Mesenchymal stem cell (in vitro differentiated cells and primary cell): ENCODE results near the gene SGK2.

Experiments used
- DNase-seq: peaks from one replicate; pipeline ENCODE4 v3.0.0-alpha.2; 2013
- H2AFZ ChIP-seq: one replicate; pipeline ENCODE4 v1.6.1; 2013; ENCODE audit warnings: low read depth, mild to moderate bottlenecking, control low read depth, inconsistent platforms, low read length, moderate library complexity
- H2AK5ac ChIP-seq: 2 replicates; pipeline ENCODE4 v1.6.1; 2013; ENCODE audit warnings: low read length, moderate library complexity, mild to moderate bottlenecking, inconsistent platforms; ENCODE audit not compliant: severe bottlenecking
- H2BK120ac ChIP-seq: one replicate; pipeline ENCODE4 v1.6.1; 2013; ENCODE audit warnings: low read depth, mild to moderate bottlenecking, inconsistent platforms, low read length, moderate library complexity
- H2BK12ac ChIP-seq, 2 experiments: one replicate each; pipeline ENCODE4 v1.6.1; 2013; ENCODE audit warnings: inconsistent platforms in 2 of 2, low read length in 2 of 2, mild to moderate bottlenecking in 2 of 2, moderate library complexity in 2 of 2, control low read depth in 1 of 2
- H2BK15ac ChIP-seq: one replicate; pipeline ENCODE4 v1.6.1; 2013; ENCODE audit warnings: mild to moderate bottlenecking, low read depth, inconsistent platforms; ENCODE audit not compliant: poor library complexity, severe bottlenecking
- H2BK5ac ChIP-seq: 2 replicates; pipeline ENCODE4 v1.6.1; 2013; ENCODE audit warnings: low read depth, mild to moderate bottlenecking, low read length, control low read depth, inconsistent platforms; ENCODE audit not compliant: poor library complexity, severe bottlenecking
- H3K14ac ChIP-seq, 2 experiments: one replicate each; pipeline ENCODE4 v1.6.1; 2013; ENCODE audit warnings: inconsistent platforms in 2 of 2, low read length in 2 of 2, control low read depth in 1 of 2, mild to moderate bottlenecking in 1 of 2, moderate library complexity in 1 of 2
- H3K18ac ChIP-seq, 2 experiments: one replicate each; pipeline ENCODE4 v1.6.1; 2013; ENCODE audit warnings: inconsistent platforms in 2 of 2, low read length in 2 of 2, control low read depth in 1 of 2, low read depth in 1 of 2, mild to moderate bottlenecking in 1 of 2
- H3K23ac ChIP-seq, 2 experiments: one replicate each; pipeline ENCODE4 v1.6.1; 2013; ENCODE audit warnings: inconsistent platforms in 2 of 2, low read length in 2 of 2, mild to moderate bottlenecking in 2 of 2, moderate library complexity in 2 of 2, control low read depth in 1 of 2
- H3K27ac ChIP-seq: 2 replicates; pipeline ENCODE4 v1.5.1; 2013; ENCODE audit warnings: mild to moderate bottlenecking, moderate library complexity, low read length, control low read depth, inconsistent platforms; ENCODE audit not compliant: poor library complexity, severe bottlenecking
- H3K27me3 ChIP-seq, 2 experiments: 2 replicates each; pipeline versions ENCODE4 v1.6.1 to v1.7.0; 2013; ENCODE audit warnings: low read length in 2 of 2, mild to moderate bottlenecking in 2 of 2, moderate library complexity in 2 of 2, control low read depth in 1 of 2, inconsistent platforms in 1 of 2; ENCODE audit not compliant: control insufficient read depth in 1 of 2, insufficient read depth in 1 of 2
- H3K36me3 ChIP-seq, 2 experiments: 2 replicates each; pipeline versions ENCODE4 v1.6.1 to v1.7.0; 2013; ENCODE audit warnings: low read length in 2 of 2, control low read depth in 1 of 2, inconsistent platforms in 1 of 2, low read depth in 1 of 2, mild to moderate bottlenecking in 1 of 2; ENCODE audit not compliant: insufficient read depth in 2 of 2, control insufficient read depth in 1 of 2
- H3K4ac ChIP-seq, 2 experiments: one replicate each; pipeline ENCODE4 v1.6.1; 2013; ENCODE audit warnings: inconsistent platforms in 2 of 2, low read length in 2 of 2, mild to moderate bottlenecking in 2 of 2, moderate library complexity in 2 of 2, control low read depth in 1 of 2, low read depth in 1 of 2
- H3K4me1 ChIP-seq: 2 replicates; pipeline ENCODE4 v1.6.1; 2013; ENCODE audit warnings: low read depth, low read length, control low read depth; ENCODE audit not compliant: control insufficient read depth, insufficient read depth
- H3K4me2 ChIP-seq: 2 replicates; pipeline ENCODE4 v1.6.1; 2013; ENCODE audit warnings: low read length, mild to moderate bottlenecking, inconsistent platforms; ENCODE audit not compliant: poor library complexity, severe bottlenecking
- H3K4me3 ChIP-seq, 2 experiments: 2 replicates each; pipeline versions ENCODE4 v1.5.1 to v1.7.0; 2013; ENCODE audit warnings: low read length in 2 of 2, mild to moderate bottlenecking in 2 of 2, control low read depth in 1 of 2, low read depth in 1 of 2; ENCODE audit not compliant: insufficient read depth in 1 of 2
- H3K79me1 ChIP-seq: replicated peaks from 2 replicates; pipeline ENCODE4 v1.6.1; 2013; ENCODE audit warnings: mild to moderate bottlenecking, control low read depth, low read length, inconsistent platforms; ENCODE audit not compliant: poor library complexity, severe bottlenecking
- H3K9ac ChIP-seq: 2 replicates; pipeline ENCODE4 v1.7.0; 2013; ENCODE audit warnings: mild to moderate bottlenecking, low read length, moderate library complexity
- H3K9me3 ChIP-seq: 2 replicates; pipeline ENCODE4 v1.7.0; 2013; ENCODE audit warnings: mild to moderate bottlenecking, low read length; ENCODE audit not compliant: control insufficient read depth
- H4K8ac ChIP-seq: one replicate; pipeline ENCODE4 v1.6.1; 2013; ENCODE audit warnings: inconsistent platforms, mild to moderate bottlenecking, low read length, moderate library complexity
- H4K91ac ChIP-seq: one replicate; pipeline ENCODE4 v1.6.1; 2013; ENCODE audit warnings: mild to moderate bottlenecking, low read length, inconsistent platforms
- WGBS: methylation state at CpG from one replicate; pipeline ENCODE4 v1.1.7; 2013; ENCODE audit warnings: mixed read lengths; 5-methylcytosine and 5-hydroxymethylcytosine counted together

SGK2 gene

DNA sequence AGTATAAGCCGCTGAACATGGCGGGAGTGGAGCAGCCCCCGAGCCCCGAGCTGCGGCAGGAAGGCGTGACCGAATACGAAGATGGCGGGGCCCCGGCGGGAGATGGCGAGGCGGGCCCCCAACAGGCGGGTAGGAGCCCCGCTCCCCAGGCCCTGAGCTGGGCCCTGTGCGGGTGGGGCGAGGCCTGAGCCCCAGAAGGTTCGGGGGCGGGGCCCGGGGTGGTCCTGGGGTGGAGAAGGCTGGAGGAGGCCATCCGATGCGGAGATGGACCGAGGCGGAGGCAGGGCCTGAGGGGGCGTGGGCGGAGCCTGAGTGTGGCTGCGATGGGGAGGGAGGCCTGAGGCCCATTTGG is 44.2 kb upstream of the SGK2 start:
- no peak overlapping the region for H4K91ac ChIP-seq
- peak overlapping the region in 1 of 2 experiments; percentile 55 for H2BK12ac ChIP-seq
- H2AK5ac ChIP-seq, result no peak overlapping the region
- peaks cover 0 to 20% of the 10 kb centered on the region in 2 experiments for H3K36me3 ChIP-seq
- WGBS, result 39% methylated on average over 25 of the region's 27 CpGs
- H3K4me3 ChIP-seq, result peak overlapping the region; percentile 69 to 70
- no peaks in the 10 kb centered on the region for H3K27me3 ChIP-seq
- H2BK15ac ChIP-seq, result peak overlapping the region; percentile 73
- H3K4ac ChIP-seq, result peak overlapping the region in 1 of 2 experiments; percentile 43
- peak overlapping the region; percentile 70 for H3K9ac ChIP-seq
- no peak overlapping the region for H3K14ac ChIP-seq
- peak overlapping the region; percentile 67 for H3K4me2 ChIP-seq
- H3K4me1 ChIP-seq, result peaks cover 15% of the 10 kb centered on the region
- H4K8ac ChIP-seq, result peak overlapping the region; percentile 23
- no peak overlapping the region for H2BK120ac ChIP-seq
- no peak overlapping the region for H2BK5ac ChIP-seq
- peak overlapping the region; percentile 78 for H2AFZ ChIP-seq
- no peak for DNase-seq
- H3K79me1 ChIP-seq, result peaks cover 19% of the 10 kb centered on the region
- no peak overlapping the region for H3K23ac ChIP-seq
- H3K18ac ChIP-seq, result peak overlapping the region in 1 of 2 experiments; percentile 58
- no peaks in the 10 kb centered on the region for H3K9me3 ChIP-seq
- H3K27ac ChIP-seq, result peak overlapping the region; percentile 49

DNA sequence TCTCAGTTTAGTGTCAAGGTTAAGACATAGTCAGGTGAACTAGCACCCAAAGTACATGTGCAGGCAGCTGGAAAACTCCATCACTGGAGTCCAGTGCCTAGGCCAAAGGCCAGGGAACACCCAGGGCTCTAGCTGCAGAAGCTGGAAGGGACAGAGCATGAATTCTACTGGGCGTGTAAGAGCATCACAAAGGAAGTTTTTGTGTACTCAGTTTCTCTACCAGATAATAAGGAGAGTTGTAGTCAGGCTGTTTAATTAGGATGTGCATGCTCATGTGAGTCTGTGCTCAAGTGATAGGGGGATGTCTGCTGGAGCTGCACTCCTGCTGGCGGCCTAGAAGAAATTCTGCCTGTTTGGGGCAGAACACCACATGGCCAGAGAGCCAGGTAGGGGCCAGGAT is 43.2 kb upstream of the SGK2 start:
- no peak overlapping the region for H2BK15ac ChIP-seq
- no peak overlapping the region for H2BK120ac ChIP-seq
- no peak overlapping the region for H2AFZ ChIP-seq
- H3K14ac ChIP-seq, result no peak overlapping the region
- no peak overlapping the region for H3K18ac ChIP-seq
- H2BK5ac ChIP-seq, result no peak overlapping the region
- 88% methylated on average over 2 of the region's 2 CpGs for WGBS
- DNase-seq, result no peak
- peak overlapping the region; percentile 67 for H3K4me2 ChIP-seq
- H2BK12ac ChIP-seq, result no peak overlapping the region
- no peak overlapping the region for H2AK5ac ChIP-seq
- peaks cover 0 to 20% of the 10 kb centered on the region in 2 experiments for H3K36me3 ChIP-seq
- H3K4me1 ChIP-seq, result peaks cover 15% of the 10 kb centered on the region
- no peaks in the 10 kb centered on the region for H3K9me3 ChIP-seq
- H3K27me3 ChIP-seq, result no peaks in the 10 kb centered on the region
- H4K8ac ChIP-seq, result no peak overlapping the region
- no peak overlapping the region for H3K9ac ChIP-seq
- no peak overlapping the region for H3K27ac ChIP-seq
- H4K91ac ChIP-seq, result no peak overlapping the region
- peaks cover 19% of the 10 kb centered on the region for H3K79me1 ChIP-seq
- H3K4ac ChIP-seq, result no peak overlapping the region
- no peak overlapping the region for H3K4me3 ChIP-seq
- H3K23ac ChIP-seq, result no peak overlapping the region

DNA sequence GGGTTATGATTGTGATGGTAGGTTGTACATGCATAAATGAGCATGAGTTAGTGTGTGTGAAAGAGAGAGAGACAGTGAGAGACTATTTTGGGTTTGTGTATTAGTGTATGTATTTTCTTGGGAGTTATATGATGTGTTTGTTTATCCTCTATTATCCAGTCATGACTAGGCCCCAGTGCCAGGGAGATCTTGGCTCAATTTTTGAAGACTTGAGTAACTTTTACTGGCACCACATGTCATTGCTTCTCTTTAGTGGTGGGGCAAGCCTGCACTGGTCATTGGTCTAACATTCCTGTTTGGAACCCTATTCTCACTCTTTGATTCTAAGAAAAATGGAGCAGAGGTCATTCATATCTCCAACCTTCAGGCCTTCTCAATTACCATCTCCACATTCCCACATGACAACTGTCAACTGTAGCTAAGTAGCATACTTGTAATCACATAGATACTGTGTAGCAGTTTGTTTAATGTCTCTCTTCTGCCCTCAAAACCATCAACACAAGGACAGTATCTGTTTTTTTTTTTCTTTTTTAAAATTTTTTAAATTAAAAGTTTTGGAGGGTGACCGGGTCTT is 42.5 kb upstream of the SGK2 start:
- Histone ChIP-seq H3K9ac (no peak overlapping the region), H2BK5ac (no peak overlapping the region), H3K4me2 (no peak overlapping the region), H3K4me1 (peaks cover 15% of the 10 kb centered on the region), H3K27me3 (no peaks in the 10 kb centered on the region), H3K79me1 (peaks cover 19% of the 10 kb centered on the region), H3K4ac (no peak overlapping the region), H2BK12ac (no peak overlapping the region), H3K36me3 (peaks cover 0 to 20% of the 10 kb centered on the region in 2 experiments), H3K18ac (no peak overlapping the region), H2AFZ (no peak overlapping the region), H3K23ac (no peak overlapping the region), H3K14ac (no peak overlapping the region), H3K9me3 (no peaks in the 10 kb centered on the region), H3K27ac (no peak overlapping the region), H3K4me3 (no peak overlapping the region), H4K8ac (no peak overlapping the region), H4K91ac (no peak overlapping the region), H2AK5ac (no peak overlapping the region), H2BK120ac (no peak overlapping the region), H2BK15ac (no peak overlapping the region)
- 88% methylated on average over 1 of the region's 1 CpG for WGBS
- no peak for DNase-seq

DNA sequence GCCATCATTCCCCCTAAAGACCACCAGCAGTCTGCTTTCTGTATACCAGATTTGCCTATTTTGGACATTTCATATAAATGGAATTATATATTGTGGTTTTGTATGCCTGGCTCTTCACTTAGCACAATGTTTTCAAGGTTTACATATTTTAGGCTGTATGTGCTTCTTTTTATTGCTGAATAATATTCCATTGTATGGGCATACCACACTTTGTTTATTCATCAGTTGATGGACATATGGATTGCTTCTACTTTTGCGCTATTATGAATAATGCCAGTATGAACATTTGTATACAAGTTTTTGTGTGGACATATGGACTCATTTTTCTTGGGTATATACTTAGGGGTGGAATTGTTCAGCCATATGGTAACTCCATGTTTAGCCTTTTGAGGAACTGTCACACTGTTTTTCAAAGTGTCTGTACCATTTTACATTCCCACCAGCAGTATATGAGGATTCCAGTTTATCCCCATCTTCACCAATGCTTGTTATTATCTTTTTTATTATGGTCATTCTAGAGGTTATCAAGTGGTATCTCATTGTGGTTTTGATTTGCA is 38.7 kb upstream of the SGK2 start:
- no peak overlapping the region for H2AK5ac ChIP-seq
- no peak overlapping the region for H3K23ac ChIP-seq
- DNase-seq, result no peak
- H3K79me1 ChIP-seq, result peaks cover 10% of the 10 kb centered on the region
- no peak overlapping the region for H3K4me2 ChIP-seq
- no peak overlapping the region for H3K14ac ChIP-seq
- H3K27ac ChIP-seq, result no peak overlapping the region
- no peak overlapping the region for H4K91ac ChIP-seq
- peaks cover 0 to 12% of the 10 kb centered on the region in 2 experiments for H3K36me3 ChIP-seq
- no peak overlapping the region for H3K18ac ChIP-seq
- peaks cover 5% of the 10 kb centered on the region for H3K4me1 ChIP-seq
- H4K8ac ChIP-seq, result no peak overlapping the region
- H3K27me3 ChIP-seq, result no peaks in the 10 kb centered on the region
- no peak overlapping the region for H3K4ac ChIP-seq
- no peak overlapping the region for H2BK15ac ChIP-seq
- no peak overlapping the region for H3K9ac ChIP-seq
- H3K4me3 ChIP-seq, result no peak overlapping the region
- no peak overlapping the region for H2BK12ac ChIP-seq
- H2BK120ac ChIP-seq, result no peak overlapping the region
- H2BK5ac ChIP-seq, result no peak overlapping the region
- peaks cover 6% of the 10 kb centered on the region for H3K9me3 ChIP-seq
- WGBS, result 100% methylated on average over 1 of the region's 1 CpG
- H2AFZ ChIP-seq, result no peak overlapping the region
